D341Med (cell line): Measurements from ENCODE around the gene AKAP11.
"Not testable (repeated sequence)": the region's sequence is repeated elsewhere in the genome, so short reads cannot be mapped to it uniquely, and the experiment has no call there.

ENCODE experiments used
- DNase-seq: peaks from one replicate; pipeline ENCODE4 v3.0.0; 2012; ENCODE audit warnings: low spot score

AKAP11 gene, protein sequence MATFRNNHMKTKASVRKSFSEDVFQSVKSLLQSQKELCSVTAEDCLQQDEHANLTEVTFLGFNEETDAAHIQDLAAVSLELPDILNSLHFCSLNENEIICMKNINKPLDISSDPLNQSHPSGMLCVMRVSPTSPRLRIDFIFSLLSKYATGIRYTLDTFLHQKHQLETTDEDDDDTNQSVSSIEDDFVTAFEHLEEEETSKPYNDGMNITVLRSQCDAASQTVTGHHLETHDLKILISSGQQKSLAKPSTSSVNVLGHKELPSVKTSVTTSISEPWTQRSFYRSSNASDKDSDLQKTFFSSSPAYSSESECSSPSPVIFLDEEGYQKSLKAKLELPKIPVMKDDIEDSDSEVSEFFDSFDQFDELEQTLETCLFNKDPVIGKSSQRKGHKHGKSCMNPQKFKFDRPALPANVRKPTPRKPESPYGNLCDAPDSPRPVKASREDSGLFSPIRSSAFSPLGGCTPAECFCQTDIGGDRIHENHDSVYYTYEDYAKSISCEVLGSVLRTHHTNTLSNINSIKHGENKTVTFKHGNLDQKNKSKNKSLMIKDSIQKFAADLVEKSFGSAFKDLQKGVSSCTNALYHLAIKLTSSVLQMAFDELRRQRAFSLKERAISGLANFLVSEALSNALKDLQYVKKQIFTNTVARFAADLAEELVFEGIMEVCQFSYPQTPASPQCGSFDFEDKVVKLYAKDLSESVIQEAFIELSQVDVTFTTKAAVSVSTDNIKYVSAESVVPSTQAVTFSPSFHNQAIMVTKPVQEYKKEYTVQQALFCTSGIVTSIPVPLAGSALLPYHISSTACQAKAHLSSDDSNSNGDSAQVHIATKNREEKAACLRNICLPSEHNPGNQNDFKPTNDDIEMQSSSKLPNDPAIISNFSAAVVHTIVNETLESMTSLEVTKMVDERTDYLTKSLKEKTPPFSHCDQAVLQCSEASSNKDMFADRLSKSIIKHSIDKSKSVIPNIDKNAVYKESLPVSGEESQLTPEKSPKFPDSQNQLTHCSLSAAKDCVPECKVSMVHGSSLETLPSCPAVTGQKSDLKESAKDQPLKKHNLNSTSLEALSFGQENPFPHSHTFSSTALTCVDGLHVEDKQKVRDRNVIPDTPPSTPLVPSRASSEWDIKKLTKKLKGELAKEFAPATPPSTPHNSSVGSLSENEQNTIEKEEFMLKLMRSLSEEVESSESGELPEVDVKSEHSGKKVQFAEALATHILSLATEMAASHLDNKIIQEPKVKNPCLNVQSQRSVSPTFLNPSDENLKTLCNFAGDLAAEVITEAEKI (N-terminal part only)

DNA sequence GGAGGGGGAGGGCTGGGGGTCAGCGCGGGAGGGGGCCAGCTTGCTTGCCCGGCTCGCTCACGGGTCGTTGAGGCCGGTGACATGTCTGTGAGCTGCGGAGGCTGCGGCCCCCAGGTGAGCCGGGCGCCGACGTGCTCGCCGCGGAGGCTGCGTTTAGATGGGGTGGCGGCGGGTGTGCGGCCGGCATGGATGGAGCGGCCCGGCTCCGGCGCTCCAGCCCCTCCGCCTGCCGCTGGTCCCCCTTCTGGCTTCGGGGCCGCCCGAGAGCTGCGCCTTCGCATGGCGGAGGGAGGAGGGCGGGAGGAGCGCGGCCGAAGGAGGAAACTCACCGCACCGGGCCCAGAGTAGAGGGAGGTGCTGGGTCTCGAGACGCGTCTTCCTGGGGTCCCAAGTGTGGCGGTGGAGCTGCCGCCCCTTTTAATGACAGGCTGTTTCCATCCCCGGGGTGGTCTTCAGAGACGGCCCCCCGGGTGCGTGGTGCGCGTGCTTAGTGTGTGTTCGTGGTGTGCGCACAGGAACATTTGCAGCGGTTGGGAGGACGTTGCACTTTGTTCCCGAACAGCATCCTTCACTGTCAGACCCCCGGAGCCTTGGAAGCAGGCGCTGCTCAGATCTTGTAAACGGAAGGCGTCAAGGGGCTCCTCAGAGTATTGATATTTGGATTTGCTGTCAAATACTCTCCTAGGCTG is at the start of gene AKAP11:
TSS of gene AKAP11 (plus strand) at position 38 of the 689 bp plus-strand sequence. CDS start 14,197 bp downstream, outside the sequence.
- peak; percentile 76 for DNase-seq

DNA sequence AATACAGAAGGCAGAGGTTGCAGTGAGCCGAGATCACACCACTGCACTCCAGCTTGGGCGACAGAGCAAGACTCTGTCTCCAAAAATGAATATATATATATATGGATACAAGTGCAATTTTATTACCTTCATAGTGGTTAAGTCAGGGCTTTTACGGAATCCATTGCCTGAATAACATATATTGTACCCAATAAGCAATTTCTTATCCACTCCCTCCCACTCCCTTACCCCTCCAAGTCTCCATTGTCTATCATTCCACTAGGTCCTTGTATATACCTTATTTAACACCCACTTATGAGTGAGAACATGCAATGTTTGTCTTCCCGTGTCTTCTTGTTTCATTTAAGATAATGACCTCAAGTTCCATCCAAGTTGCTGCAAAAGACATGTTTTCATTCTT is 48.3 kb upstream of the AKAP11 start:
- DNase-seq: no peak

DNA sequence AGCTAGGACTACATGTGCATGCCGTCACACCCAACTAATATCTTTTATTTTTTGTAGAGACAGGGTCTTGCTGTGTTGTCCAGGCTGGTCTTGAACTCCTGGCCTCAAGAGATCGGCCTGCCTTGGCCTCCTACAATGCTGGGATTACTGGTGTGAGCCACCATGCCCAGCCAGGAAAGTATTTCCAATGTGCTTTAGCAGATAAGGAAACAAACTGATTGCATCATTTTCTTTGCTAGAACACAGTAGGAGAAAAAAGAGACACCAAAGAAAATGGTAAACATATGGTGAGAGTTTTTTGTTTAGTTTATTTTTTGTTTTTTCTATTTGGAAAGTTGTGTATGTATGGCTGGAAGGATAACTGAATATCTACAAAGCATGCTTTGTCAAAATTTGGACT is 46.9 kb upstream of the AKAP11 start:
- DNase-seq: no peak

DNA sequence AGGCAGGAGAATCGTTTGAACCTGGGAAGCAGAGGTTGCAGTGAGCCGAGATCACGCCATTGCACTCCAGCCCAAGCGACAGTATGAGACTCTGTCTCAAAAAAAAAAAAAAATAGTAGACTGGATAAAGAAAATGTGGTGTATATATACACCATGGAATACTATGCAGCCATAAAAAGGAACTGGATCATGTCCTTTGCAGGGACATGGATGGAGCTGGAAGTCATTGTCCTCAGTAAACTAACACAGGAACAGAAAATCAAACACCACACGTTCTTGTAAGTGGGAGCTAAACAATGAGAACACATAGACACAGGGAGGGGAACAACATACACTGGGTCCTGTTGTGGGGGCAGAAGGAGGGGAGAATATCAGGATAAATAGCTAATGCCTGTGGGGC is 45.2 kb upstream of the AKAP11 start:
- DNase-seq: not testable (repeated sequence)

DNA sequence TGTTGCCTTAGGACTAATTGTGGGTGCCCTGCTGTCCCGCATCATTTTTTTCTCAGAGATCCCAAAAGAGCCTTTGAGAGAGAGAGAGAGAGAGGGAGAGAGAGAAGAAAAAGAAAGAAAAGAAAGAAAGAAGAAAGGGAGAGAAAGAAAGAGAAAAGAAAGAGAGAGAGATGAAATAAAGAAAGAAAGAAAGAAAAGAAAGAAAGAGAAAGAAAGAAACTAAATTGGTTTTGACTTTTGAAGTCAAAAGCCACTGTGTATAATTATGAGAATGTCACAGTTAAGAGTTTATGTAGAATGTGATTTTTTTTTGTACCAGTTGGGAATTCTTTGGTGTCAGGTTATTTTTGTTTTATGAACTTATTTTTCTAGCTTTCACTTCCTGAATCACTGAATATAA is 43.4 kb upstream of the AKAP11 start:
- no peak for DNase-seq

DNA sequence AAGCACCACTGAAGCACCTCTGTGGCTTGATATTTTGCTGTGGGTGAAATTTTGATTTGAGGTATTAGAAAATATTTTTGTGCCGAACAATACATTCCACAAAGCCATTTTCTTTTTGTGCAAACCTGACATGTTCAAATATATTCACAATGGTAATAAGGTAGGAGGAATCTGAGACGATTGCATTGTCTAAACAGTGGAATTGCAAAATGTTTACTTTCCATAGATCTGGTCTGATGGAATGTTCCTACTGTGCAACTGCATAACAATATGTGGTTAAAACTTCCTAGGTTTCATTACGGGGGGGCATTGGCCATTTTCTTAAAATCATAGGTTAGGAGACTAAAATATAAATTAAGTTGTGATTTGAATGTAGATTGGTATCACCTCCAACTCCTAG is 42.7 kb upstream of the AKAP11 start:
- DNase-seq: no peak

DNA sequence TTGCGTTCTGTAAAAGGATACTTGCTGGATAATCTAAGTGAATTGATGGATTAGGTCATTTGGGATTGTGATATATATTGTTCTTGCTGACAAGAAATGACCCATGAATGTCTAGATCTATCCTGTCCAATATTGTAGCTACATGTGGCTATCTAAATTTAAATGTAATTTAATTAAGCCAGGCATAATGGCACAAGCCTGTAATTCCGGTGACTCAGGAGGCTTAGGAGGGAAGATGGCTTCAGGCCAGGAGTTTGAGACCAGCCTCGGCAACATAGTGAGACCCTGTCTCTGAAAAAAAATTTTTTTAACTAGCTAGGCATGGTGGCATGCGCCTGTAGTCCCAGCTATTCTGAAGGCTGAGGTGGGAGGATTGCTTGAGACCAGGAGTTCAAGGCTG is 39.3 kb upstream of the AKAP11 start:
- no peak for DNase-seq

DNA sequence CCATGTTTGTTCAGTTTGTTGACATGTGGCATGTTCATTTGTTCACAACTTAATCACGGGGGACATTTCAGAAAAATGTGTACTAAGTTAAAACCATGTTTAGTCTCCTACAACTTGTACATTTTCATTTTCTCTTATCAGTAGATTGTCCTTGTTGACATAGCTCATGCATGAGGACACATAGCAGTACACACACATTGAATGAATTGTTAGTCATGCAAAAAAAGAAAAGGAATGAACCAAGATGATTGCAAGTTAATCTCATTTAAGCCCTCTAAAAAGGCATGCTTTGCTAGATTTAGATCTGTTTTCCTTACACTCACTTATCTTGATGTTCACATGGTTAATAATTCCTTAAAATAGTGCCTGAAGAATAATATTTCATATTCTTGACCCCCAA is 38.2 kb upstream of the AKAP11 start:
- no peak for DNase-seq

DNA sequence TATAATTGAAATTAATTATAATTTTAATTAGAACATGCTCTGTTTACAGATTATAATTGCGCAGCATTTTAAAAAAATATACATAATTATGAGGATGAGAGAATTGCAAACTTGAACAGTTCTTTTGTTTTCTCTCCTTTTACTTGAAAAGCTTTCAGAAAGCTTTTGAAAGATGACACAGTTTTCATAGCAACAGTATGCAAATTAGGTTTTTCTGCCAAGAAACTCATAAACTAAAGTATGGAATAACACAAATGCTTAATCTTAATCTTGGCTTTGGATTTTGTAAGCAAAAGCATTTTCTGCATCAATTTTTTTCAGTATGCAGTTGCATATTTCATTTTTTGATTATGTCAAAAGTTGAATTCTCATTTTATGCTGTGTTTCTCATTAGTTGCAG is 32.8 kb upstream of the AKAP11 start:
- no peak for DNase-seq

DNA sequence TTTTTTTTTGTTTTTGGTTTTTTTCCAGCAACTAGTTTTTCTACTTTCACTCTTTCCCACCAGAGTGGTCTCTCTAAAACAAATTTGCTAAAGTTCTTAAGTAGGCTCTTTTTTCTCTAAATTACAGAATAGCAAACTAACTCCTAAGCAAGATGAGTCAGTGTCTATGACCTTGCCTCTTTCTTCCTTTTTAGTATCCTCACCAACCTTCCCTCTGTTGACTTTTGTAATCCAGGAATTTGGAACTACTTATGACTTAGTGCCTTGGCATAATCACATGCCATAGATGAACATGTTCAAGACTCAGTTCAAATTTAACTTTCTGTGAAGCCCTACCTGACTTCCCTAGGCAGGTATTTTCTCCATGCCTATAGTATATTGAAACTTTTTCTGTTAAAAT is 32.3 kb upstream of the AKAP11 start:
- DNase-seq: no peak

DNA sequence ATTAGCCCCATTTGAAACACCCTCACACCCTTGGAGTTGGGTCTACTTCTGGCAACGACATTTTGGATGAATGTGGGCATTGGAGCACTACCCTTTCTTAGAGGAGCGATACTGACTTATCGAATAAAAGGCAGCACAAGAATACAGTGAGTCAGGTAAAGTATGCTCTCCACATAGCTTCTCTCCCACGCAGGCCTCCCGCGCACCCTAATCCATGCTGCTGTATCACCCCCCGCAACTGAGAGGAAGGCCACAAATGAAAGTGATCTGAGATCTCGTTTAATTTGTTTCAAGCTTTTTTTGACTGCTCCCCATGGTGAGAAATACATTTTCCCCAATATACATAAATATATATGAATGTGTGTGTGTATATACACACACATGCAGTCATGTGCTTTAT is 25.4 kb upstream of the AKAP11 start:
- no peak for DNase-seq

DNA sequence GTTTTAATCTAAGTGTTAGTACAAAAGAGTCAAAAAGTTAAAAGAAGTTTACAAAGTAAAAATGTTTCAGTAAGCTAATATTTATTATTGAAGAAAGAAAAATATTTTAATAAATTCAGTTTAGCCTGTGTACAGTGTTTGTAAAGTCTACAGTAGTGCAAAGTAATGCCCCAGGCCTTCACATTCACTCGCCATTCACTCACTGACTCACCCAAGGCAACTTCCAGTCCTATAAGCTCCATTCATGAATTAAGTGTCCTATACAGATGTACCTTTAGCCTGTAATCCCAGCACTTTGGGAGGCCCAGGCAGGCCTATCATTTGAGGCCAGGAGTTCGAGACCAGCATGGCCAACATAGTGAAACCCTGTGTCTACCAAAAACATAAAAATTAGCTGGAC is 24.1 kb upstream of the AKAP11 start:
- no peak for DNase-seq

DNA sequence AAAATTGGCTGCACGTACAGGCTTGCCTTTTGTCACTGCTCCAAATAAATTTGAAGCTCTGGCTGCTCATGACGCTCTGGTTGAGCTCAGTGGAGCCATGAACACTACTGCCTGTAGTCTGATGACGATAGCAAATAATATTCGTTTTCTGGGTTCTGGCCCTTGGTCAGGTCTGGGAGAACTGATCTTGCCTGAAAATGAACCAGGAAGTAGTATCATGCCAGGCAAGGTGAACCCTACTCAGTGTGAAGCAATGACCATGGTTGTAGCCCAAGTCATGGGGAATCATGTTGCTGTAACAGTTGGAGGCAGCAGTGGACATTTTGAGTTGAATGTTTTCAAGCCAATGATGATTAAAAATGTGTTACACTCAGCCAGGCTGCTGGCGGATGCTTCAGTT is 16.1 kb upstream of the AKAP11 start:
- DNase-seq: no peak

DNA sequence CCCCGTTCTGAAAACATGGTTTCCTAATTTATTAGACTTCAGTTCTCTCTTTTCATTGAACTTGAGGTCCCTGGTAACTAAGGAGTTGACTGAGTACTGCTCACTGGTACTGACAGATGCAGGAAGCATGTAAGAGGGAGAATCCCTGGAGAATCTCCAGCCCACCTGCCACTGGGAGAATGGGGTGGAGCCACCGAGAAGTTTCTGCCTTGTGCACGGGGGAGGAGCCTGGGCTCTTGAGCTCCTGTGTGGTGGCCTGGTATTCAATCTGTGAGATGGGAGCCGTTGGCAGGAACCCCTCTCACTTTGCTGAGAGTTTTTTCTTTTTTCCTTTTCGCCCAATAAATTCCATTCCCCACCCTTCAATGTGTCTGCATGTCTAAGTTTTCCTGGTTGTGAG is 13.2 kb upstream of the AKAP11 start:
- peak; percentile 41 for DNase-seq

DNA sequence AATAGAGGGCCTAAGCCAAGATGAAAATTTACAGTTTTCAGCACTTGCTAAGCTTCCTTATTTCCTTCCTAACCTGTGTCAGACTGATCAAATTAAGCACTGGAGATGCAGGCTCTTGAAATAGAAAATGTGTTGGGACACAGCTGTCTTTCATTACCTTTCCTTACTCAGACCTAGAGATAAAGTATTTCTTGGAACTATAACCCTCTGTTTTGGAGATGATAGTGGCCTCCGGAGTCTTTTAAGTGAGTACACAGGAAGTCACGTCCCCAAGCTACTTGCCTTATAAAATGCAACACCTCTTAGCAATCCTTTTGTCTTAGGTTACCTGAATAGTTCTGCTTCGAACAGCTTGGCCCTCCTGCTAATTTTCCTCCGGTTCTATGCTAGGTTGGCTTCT is 12.4 kb upstream of the AKAP11 start:
- DNase-seq: no peak

DNA sequence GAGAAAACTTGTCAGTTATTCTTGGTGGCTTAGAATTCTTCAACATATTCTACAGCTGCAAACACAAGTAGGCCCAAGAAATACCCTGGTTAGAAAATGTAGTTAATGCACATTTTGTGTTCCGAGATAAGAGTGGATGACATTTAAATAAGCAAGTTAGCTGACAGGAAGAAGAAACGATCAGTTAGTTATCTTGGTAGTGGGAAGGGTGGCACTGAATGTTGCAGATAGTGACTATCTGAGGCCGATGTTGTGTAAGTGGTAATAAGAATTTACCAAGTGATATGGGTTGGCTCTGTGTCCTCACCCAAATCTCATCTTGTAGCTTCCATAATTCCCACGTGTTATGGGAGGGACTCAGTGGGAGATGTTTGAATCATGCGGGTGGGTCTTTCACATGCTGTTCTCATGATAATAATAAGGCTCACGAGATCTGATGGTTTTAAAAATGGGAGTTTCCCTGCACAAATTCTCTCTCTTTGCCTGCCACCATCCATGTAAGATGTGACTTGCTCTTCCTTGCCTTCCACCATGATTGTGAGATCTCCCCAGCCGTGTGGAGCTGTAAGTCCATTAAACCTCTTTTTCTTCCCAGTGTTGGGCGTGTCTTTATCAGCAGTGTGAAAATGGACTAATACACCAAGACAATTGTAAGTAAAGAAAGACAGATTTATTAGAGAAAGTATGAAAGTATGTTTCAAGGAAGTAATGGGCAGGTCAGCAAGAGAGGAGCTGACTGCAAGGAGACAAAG is 10.9 kb upstream of the AKAP11 start:
- DNase-seq: no peak

DNA sequence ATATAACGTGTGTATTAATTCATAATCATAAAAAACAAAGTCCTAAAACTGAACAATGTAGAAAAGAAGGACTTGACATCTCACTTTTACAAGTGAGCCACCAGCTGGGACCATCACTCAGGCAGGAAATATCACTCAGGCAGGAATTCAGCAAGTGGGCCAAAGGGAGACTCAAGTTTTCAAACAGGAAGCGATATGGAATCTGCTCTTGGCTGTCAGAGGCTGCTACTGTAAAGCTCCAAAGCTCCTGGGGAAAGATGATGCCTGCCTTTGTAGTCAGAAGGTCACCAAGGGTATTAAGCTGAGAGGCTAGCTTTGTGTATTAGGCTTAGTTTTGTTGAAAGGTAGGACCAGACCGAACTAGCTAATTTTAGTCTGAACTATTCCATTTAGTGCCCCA is 5.5 kb upstream of the AKAP11 start:
- no peak for DNase-seq

DNA sequence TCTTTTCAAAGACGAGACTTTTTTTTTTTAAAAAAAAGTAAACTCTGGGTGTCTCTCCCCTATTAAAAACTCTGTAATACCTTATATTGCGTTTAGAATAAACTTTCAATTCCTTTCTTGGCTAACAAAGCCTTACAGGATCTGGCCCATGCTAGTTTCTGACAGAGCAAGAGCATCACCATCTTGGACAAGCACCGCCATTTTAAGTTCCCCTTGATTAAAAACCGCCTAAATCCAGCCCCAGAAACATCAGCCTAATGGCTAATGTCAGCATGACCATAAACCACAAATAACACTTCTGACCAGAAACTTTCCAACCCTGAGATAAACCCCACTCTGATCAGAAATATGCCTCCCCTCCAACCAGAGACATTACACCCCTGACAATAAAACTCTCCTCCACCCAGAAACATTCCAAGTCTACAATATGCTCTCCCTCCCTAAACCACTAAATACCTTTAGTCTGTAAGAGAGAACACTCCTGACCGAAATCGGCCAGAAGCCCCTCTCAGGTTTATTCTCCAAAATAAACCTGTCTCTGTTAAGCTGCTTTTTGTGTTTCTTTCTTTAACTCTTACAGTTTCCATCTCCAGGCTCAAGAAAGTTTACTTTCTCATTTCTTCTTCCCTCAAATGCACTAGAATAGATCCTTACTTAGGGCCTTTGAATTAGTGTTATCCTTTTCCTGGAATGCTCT is 1.6 kb upstream of the AKAP11 start:
- DNase-seq: no peak

DNA sequence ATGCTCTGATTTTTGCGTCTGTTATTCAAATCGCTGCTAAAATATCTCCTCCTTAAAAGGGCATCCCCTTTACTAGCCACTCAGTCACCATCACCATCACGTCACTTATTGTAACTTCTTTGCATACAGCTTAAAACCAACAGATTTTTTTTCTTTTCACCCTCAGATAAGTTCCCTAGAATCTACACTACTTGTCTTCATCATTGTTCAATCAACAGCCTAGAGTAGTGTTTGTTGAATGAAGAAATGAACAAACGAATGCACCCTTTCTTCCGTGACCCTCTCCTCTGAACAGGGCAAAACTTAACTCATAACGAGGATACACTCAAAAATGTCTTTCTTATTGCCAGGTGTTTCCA is 1.1 kb upstream of the AKAP11 start:
- no peak for DNase-seq

DNA sequence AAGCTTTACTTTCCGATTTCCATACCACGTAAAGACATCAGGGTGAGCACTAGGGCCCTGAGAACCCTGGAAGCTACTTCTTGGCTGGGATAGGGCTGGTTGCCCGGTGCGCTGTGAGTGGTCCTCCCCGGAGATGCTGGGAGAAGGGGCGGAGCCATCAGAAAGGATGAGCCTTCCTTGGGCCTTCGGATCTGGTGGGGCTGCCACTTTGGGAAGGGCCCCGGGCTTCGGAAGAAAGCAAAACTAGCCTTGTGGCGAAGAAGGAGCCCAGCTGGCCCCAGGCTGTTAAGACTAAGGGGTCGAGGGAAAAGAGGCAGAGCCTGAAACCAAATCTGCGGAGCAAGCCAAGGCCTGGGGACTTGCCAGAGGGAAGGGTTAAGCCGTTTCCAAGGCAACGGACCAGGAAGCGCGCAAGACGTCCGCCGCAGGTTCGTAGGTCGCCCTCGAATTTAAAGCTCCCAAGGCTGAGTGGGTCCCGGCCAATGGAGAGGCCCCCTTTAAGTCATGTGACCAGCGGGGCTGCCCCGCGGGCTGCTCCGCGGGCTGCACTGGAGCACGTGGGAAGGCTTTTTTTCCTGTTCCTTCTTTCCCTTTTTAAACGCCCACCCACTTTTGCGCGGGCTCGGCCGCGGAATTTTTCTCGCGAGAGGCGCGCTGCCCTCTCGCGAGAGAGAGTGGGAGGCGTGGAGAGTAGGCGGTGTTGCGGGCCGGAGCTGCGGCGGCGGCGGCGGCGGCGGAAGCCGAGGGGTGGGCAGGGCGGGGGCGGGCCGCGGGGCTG is 426 bp upstream of the AKAP11 start:
- peak; percentile 95 for DNase-seq
